ENCODE data around the gene ACKR2.

ACKR2 gene

GRCh38 chr3:42908675-42909074, 99.4 kb downstream of the ACKR2 start:
- no peak for DNase-seq (ENCODE audit: low spot score)

DNA sequence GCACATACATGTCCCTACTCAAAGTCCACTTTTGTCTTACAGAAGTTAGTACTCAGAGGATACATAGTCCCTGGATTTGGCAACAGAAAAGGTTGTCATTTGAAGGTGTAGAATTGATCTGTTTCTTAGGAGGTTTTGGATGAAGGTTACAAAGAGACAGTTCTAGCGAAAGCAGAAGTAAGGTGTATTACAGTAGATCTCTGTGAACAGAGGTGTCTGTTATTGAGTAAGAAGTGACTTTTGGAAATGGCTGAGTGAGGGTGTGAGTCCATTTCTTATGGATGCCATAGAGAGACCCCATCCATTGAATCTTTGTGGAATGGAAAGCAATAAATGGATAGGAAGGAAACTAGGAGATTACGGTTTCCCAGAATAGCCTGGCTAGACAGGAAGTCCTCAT, 102.3 kb downstream of the ACKR2 start:
- no peak for TF ChIP-seq CTCF (IDR thresholded peaks at IDR 0.05; ENCODE audit: extremely low read depth, missing control alignments)
- no peak for DNase-seq (ENCODE audit: low spot score)

More at GRCh38 chr3:42908675-42909074, 99.4 kb downstream of the ACKR2 start:
- no peak for TF ChIP-seq CTCF (IDR thresholded peaks at IDR 0.05; ENCODE audit: extremely low read depth, missing control alignments)

- TF ChIP-seq CTCF (IDR thresholded peaks at IDR 0.05; ENCODE audit: extremely low read depth, missing control alignments): no peak
- DNase-seq (ENCODE audit: low spot score): no peak
Measured at GRCh38 chr3:42914771-42915515, 105.7 kb downstream of the ACKR2 start.
